Left lobe of liver (tissue), 2 donors: ENCODE results near the gene MEF2B. TPM values are rescaled to one million over a fixed set of nuclear protein-coding genes. Genes with fewer than 3 reads are reported as not detected.
"Not testable (repeated sequence)": the region's sequence is repeated elsewhere in the genome, so short reads cannot be mapped to it uniquely, and the experiment has no call there.

Experiments
- ATAC-seq: fragments of 200-7000 bp; cut with Tn5 transposase; one replicate; pipeline ENCODE4 v1.9.1; 2020; ENCODE audit warnings: mild to moderate bottlenecking, moderate library complexity
- DNase-seq: peaks from one replicate; pipeline ENCODE4 v3.0.0-alpha.2; 2020; ENCODE audit warnings: low spot score
- total RNA-seq: library from RNA; stranded (reverse); gene quantifications from one replicate; pipeline ENCODE4 v1.2.1, GENCODE V29; 2021
- donor health status: DM: no; HTN: no; CAD: no; lungs with moderate emphysema.
- donor health status: DM: no; HTN: yes; CAD: no.

Gene MEF2B
- total RNA-seq, 1 donor from 2014 or later, result 2.8 TPM

DNA sequence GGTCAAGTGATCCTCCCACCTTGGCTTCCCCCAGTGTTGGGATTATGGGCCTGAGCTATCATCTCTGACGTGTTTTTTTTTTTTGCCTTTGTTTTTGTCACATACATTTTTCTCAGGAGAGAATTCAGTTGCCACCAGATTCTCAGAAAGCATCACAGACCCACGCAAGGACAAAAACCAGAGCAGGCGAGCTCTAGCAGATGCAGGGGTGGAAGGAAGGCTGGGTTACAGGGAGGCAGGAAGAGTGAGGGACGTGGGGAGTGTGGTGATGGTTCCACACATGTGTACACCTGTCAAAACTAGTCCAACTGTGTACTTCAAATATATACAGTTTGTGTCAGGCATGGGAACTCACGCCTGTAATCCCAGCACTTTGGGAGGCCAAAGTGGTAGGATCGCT, 36.1 kb downstream of the MEF2B start:
- ATAC-seq (no peak), DNase-seq (no peak)

- DNase-seq (no peak), ATAC-seq (no peak)
Observed at GRCh38 chr19:19132912-19133311, 37.2 kb downstream of the MEF2B start.

- ATAC-seq, result no peak
Observed at GRCh38 chr19:19131989-19132388, 38.1 kb downstream of the MEF2B start.

GRCh38 chr19:19126102-19126501, 44.0 kb downstream of the MEF2B start:
- no peak for DNase-seq
- no peak for ATAC-seq

More at GRCh38 chr19:19131989-19132388, 38.1 kb downstream of the MEF2B start:
- DNase-seq, result no peak

GRCh38 chr19:19123386-19123785, 46.7 kb downstream of the MEF2B start:
- ATAC-seq (no peak), DNase-seq (no peak)

- no peak for ATAC-seq
Observed at GRCh38 chr19:19122902-19123301, 47.2 kb downstream of the MEF2B start.

GRCh38 chr19:19121371-19121770, 48.7 kb downstream of the MEF2B start:
- no peak for ATAC-seq
- no peak for DNase-seq

More at GRCh38 chr19:19122902-19123301, 47.2 kb downstream of the MEF2B start:
- no peak for DNase-seq

DNA sequence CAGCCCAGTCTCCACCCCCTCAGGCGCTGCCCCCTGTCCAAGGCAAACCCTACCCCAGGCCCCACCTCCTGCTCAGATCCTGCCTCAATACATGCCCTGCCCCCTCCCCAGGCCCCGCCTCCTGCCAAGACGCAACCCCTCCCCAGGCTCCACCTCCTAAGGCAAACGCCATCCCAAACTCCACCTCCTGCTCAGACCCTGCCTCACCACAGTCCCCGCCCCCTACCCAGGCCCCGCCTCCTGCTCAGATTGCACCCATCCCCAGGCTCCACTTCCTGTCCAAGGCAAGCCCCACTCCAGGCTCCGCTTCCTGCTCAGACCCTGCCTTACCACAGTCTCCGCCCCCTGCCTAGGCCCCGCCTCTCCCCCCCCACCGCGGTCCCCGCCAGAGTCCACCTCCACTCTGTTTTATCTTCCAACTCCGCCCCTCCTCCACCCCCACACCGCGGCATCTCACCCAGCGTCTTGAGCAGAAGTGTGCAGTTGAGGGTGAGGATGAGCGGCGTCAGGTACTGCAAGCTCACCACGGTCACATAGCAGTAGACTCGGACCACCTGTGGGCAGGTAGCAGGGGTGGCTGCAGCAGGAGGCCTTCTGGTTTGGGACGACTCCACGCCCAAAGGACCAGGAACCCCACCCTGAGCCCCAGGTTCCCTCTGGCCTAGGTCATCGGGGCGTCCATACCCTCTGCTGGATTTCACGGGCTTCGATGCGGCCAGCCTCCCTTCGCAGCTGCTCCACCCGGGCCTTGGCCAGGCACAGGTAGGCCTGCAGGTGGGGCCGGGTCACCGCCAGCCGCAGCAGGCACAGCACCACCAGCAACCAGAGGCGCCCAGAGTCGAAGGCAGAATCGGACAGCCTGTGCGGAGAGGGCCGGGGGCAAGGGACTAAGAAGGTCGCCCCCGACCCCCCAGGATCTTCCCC, 49.5 kb downstream of the MEF2B start:
- ATAC-seq (peak; percentile 34), DNase-seq (no peak)

GRCh38 chr19:19119325-19120237, 50.5 kb downstream of the MEF2B start:
- no peak for ATAC-seq
- DNase-seq, result no peak

DNA sequence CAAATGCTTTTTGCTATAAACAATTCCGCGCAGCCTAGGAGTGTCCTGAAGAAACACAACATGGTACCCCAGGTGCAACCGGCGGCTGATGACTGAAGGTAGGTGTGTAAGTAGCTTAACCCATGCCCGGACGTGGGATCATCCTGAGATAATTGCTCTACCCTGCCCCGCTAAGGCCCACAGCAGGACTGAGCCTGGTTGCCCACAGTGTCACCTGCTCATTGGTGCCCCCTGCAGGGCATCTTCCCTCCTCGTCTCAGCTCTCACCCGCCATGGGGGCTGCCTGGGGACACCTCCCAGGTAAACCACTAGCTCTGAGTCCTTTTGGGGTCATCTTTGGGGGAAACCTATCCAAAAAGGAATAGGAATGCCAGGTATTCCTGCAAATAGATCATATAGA, 54.1 kb downstream of the MEF2B start:
- ATAC-seq (peak; percentile 63), DNase-seq (peak; percentile 71)

- no peak for ATAC-seq
Observed at GRCh38 chr19:19113040-19113626, 56.9 kb downstream of the MEF2B start.

DNA sequence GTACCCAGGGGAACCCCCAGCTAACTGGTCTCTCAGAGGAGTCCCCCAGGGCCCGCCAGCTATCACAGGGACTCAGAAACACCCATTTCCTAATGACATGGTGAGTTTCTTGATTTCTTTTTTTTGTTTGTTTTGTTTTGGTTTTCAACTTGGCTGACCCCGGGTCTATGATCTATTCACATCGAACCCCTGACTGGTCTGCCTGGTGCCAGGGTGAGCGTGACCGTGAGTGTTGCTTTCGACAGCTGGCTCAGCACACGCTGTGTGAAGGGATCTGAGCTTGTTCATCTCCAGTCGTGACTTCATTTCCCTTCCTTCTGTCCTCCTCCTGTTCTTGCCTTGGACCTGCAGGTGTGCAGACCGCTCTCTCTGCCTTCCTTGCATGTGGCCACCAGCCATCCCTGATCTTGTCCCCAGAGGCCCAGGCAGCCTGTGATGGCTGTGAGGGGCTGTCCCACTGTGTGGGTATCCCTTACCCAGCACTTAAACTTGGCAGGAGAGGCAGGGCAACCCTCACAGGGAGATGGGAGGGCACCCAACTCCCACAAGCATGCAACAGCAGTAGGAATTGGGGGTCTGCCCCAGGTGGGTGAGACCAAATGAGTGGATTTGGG, 58.0 kb downstream of the MEF2B start:
- ATAC-seq (peak; percentile 66), DNase-seq (peak; percentile 81)

More at GRCh38 chr19:19113040-19113626, 56.9 kb downstream of the MEF2B start:
- no peak for DNase-seq

GRCh38 chr19:19111136-19111835, 58.8 kb downstream of the MEF2B start:
- ATAC-seq, result peak; percentile 80
- DNase-seq, result peak; percentile 96

DNA sequence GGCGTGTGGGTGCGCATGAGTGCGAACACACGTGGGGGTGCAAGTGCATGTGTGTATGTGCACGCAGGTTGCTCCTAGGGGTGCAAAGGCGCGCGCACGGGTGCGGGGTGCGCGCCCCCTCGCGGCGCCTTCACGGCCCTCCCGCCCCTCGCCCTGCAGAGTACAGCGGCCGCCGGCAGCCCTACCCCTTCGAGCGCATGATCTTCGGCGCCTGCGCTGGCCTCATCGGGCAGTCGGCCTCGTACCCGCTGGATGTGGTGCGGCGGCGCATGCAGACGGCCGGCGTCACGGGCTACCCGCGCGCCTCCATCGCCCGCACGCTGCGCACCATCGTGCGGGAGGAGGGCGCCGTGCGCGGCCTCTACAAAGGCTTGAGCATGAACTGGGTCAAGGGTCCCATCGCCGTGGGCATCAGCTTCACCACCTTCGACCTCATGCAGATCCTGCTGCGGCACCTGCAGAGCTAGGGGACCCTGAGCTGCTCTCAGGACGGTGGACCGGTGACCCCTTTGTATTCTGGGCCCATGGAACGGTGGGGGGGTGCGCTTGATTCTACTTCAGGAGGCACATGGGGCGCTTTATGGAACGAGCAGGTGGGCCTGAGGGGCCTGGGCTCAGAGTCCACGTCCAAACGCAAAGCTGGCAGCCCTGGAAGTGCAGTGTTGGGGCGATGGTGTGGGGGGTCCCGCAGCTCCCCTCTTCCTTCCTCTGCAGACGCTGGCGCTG, 59.5 kb downstream of the MEF2B start:
- no peak for ATAC-seq
- no peak for DNase-seq

DNA sequence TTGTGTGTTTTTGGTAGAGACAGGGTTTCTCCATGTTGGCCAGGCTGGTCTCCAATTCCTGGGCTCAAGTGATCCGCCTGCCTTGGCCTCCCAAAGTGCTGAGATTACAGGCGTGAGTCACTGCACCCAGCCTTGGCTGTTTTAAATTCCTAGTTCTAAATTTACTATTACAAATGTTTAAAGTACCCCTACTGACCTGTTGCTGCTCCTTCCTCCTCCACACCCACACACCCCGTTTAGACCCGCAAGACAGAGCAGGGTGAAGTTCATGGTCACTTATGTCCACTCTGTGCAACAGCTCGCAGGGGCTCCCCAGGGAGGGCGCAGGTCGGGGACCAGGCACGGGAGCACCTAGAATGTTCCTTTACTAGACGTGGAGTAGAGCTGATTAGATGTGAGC, 60.5 kb downstream of the MEF2B start:
- DNase-seq, result no peak
- no peak for ATAC-seq

GRCh38 chr19:19107654-19108053, 62.4 kb downstream of the MEF2B start:
- DNase-seq (no peak), ATAC-seq (no peak)

GRCh38 chr19:19106938-19107337, 63.1 kb downstream of the MEF2B start:
- DNase-seq, ATAC-seq: not testable (repeated sequence)

DNA sequence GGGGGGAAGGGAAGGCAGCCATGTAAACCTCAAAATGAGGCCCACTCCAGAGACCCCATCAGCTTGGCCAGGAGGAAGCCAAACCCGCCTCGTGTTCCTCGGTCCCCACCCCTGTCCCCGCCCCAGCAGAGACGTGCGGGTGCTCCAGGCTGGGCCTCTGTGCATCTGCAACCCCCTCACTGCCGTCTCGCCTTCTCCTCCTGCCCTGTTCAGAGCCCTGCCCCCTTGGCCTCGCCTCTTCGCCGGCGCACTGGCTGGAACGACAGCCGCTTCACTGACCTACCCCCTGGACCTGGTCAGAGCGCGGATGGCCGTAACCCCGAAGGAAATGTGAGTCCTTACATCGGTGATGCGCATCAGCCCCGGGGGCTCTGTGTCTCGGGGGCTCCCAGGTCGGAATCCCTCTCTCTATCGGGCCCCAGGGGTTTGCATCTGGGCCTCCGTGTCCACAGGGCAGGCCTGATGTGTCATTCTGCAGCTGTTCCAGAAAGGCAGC, 64.0 kb downstream of the MEF2B start:
- ATAC-seq, result no peak
- DNase-seq, result no peak
